ENCODE data around the gene MIA. TPM values are rescaled to one million over a fixed set of nuclear protein-coding genes. Genes with fewer than 3 reads are reported as not detected.

The MIA gene
- total and polyA plus RNA-seq, 10 donors: 1.5 to 14.2 (median 5.7) TPM; not detected in 6

- H3K36me3 ChIP-seq: peaks cover 0 to 21% (median 5%) of the 10 kb centered on the region in 6 donors
- no peaks in the 10 kb centered on the region for H3K9me3 ChIP-seq
- peak within 1 kb of the TSS; percentile 93 to 97 (median 96) for H3K27ac ChIP-seq
- 0 to 1% (median 0%) methylated on average over 46 of the region's 46 CpGs for WGBS, 5 donors
- TF ChIP-seq, protein P1, sequence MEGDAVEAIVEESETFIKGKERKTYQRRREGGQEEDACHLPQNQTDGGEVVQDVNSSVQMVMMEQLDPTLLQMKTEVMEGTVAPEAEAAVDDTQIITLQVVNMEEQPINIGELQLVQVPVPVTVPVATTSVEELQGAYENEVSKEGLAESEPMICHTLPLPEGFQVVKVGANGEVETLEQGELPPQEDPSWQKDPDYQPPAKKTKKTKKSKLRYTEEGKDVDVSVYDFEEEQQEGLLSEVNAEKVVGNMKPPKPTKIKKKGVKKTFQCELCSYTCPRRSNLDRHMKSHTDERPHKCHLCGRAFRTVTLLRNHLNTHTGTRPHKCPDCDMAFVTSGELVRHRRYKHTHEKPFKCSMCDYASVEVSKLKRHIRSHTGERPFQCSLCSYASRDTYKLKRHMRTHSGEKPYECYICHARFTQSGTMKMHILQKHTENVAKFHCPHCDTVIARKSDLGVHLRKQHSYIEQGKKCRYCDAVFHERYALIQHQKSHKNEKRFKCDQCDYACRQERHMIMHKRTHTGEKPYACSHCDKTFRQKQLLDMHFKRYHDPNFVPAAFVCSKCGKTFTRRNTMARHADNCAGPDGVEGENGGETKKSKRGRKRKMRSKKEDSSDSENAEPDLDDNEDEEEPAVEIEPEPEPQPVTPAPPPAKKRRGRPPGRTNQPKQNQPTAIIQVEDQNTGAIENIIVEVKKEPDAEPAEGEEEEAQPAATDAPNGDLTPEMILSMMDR (IDR thresholded peaks at IDR 0.05 in 8 of 11, conservative IDR thresholded peaks at IDR 0.05 in 3 of 11): peak in 1 of 11 experiments; percentile 11
- peak; percentile 52 to 86 (median 66) for TF ChIP-seq POLR2A (IDR thresholded peaks at IDR 0.05)
- TF ChIP-seq POLR2AphosphoS5 (IDR thresholded peaks at IDR 0.05): peak; percentile 93 to 98 (median 97)
- peak within 1 kb of the TSS; percentile 60 to 93 (median 74) for H3K4me3 ChIP-seq
- no peaks in the 10 kb centered on the region for H3K27me3 ChIP-seq (replicated peaks in 1 of 7)
- H3K4me1 ChIP-seq: peaks cover 40 to 77% (median 60%) of the 10 kb centered on the region in 6 donors
- peak; percentile 96 for DNase-seq
- intact Hi-C loops (cut with DNase I; ENCODE audit: low total_unique reads): loop anchor here (10.0 kb wide), 1 partner anchor 54 kb away; no protein-coding TSS in a partner anchor
These were observed 24.3 kb upstream of the MIA start, which contains the start of gene SNRPA for GRCh38 chr19:40750874-40751537. Gene SNRPA, plus strand, starts transcription at chr19:40751203. Its CDS starts 206 bp downstream, at chr19:40751409.

GRCh38 chr19:40752257-40752781 is 23.0 kb upstream of the MIA start:
- TF ChIP-seq POLR2AphosphoS5 (IDR thresholded peaks at IDR 0.05) (no peak), POLR2A (IDR thresholded peaks at IDR 0.05) (no peak)
- TF ChIP-seq, protein P1 (IDR thresholded peaks at IDR 0.05 in 8 of 11, conservative IDR thresholded peaks at IDR 0.05 in 3 of 11): no peak
- no peaks in the 10 kb centered on the region for H3K9me3 ChIP-seq
- peak overlapping the region; percentile 60 to 93 (median 74) for H3K4me3 ChIP-seq
- H3K27ac ChIP-seq: peak overlapping the region; percentile 90 to 97 (median 96)
- no peaks in the 10 kb centered on the region for H3K27me3 ChIP-seq (replicated peaks in 1 of 7)
- H3K4me1 ChIP-seq: peaks cover 52 to 88% (median 72%) of the 10 kb centered on the region in 6 donors
- intact Hi-C loops (cut with DNase I; ENCODE audit: low total_unique reads): loop anchor here (10.0 kb wide), 1 partner anchor 52 kb away; no protein-coding TSS in a partner anchor
- 38 to 60% (median 42%) methylated on average over 12 of the region's 12 CpGs for WGBS, 5 donors
- peaks cover 0 to 35% (median 11%) of the 10 kb centered on the region in 6 donors for H3K36me3 ChIP-seq
- DNase-seq: no peak

GRCh38 chr19:40754611-40755247 is 20.6 kb upstream of the MIA start:
- intact Hi-C loops (cut with DNase I; ENCODE audit: low total_unique reads): loop anchor here (10.0 kb wide), 1 partner anchor 50 kb away; no protein-coding TSS in a partner anchor
- Histone ChIP-seq H3K4me1 (peaks cover 47 to 88% (median 62%) of the 10 kb centered on the region in 6 donors), H3K27ac (peak overlapping the region; percentile 58 to 97 (median 80))

More at GRCh38 chr19:40754611-40755247, 20.6 kb upstream of the MIA start:
- no peak for DNase-seq
- Histone ChIP-seq H3K27me3 (replicated peaks in 1 of 7) (no peaks in the 10 kb centered on the region), H3K36me3 (peaks cover 0 to 59% (median 35%) of the 10 kb centered on the region in 6 donors), H3K9me3 (no peaks in the 10 kb centered on the region), H3K4me3 (peak overlapping the region in 7 of 8 donors; percentile 0 to 93 (median 21))
- TF ChIP-seq POLR2AphosphoS5 (IDR thresholded peaks at IDR 0.05): peak in 1 of 3 donors; percentile 8
- TF ChIP-seq, protein P1 (IDR thresholded peaks at IDR 0.05 in 8 of 11, conservative IDR thresholded peaks at IDR 0.05 in 3 of 11): no peak
- WGBS, 5 donors: 39 to 61% (median 57%) methylated on average over 9 of the region's 9 CpGs
